Ureter (tissue), 1 donor: ENCODE measurements around the gene TIMP1. TPM values are rescaled to one million over a fixed set of nuclear protein-coding genes. Genes with fewer than 3 reads are reported as not detected.

Source experiments
- DNase-seq: peaks from one replicate; pipeline ENCODE4 v3.0.0-alpha.2; 2020; ENCODE audit warnings: low spot score
- total RNA-seq: library from RNA; stranded (reverse); gene quantifications from one replicate; pipeline ENCODE4 v1.2.4, GENCODE V29; 2023
- donor health status: DM: yes; HTN: yes; CAD: no.

The TIMP1 gene
- total RNA-seq, 1 donor from 2014 or later: 279 TPM

GRCh38 chrX:47634871-47635575, 52.8 kb downstream of the TIMP1 start:
- no peak for DNase-seq

Other genes with a start within 250 kb of the TIMP1 start
- 0.26 TPM for gene ZNF157, start 211.9 kb upstream of the TIMP1 start, total RNA-seq
- 15.7 TPM for gene ZNF41, start 99.2 kb upstream of the TIMP1 start, total RNA-seq
- 68.5 TPM for gene ARAF, start 21.2 kb upstream of the TIMP1 start, total RNA-seq
- 1.4 TPM for gene SYN1, start 37.4 kb downstream of the TIMP1 start, total RNA-seq
- 4.3 TPM for gene CFP, start 47.5 kb downstream of the TIMP1 start, total RNA-seq
- gene ELK1, start 68.1 kb downstream of the TIMP1 start, total RNA-seq: 33.0 TPM
- 95.1 TPM for gene UXT, start 76.7 kb downstream of the TIMP1 start, total RNA-seq